Measurements from ENCODE around the gene DNHD1.

Gene DNHD1

GRCh38 chr11:6538456-6538855 lies 41.4 kb downstream of the DNHD1 start:
- DNase-seq (ENCODE audit: low spot score) = no peak

- no peak for DNase-seq (ENCODE audit: low spot score)
These were observed 41.9 kb downstream of the DNHD1 start for GRCh38 chr11:6538945-6539344.

GRCh38 chr11:6539748-6540268 lies 42.7 kb downstream of the DNHD1 start:
- DNase-seq (ENCODE audit: low spot score) = no peak

GRCh38 chr11:6541356-6541755 lies 44.3 kb downstream of the DNHD1 start:
- no peak for DNase-seq (ENCODE audit: low spot score)

GRCh38 chr11:6542727-6543126 lies 45.6 kb downstream of the DNHD1 start:
- no peak for DNase-seq (ENCODE audit: low spot score)

- no peak for DNase-seq (ENCODE audit: low spot score)
These were observed 48.1 kb downstream of the DNHD1 start for GRCh38 chr11:6544921-6545850.

- no peak for DNase-seq (ENCODE audit: low spot score)
These were observed 49.0 kb downstream of the DNHD1 start for GRCh38 chr11:6545917-6546605.

- DNase-seq (ENCODE audit: low spot score) = no peak
These were observed 49.7 kb downstream of the DNHD1 start for GRCh38 chr11:6546735-6547134.

GRCh38 chr11:6547177-6547576 lies 50.1 kb downstream of the DNHD1 start:
- no peak for DNase-seq (ENCODE audit: low spot score)

GRCh38 chr11:6548121-6548520 lies 51.0 kb downstream of the DNHD1 start:
- no peak for DNase-seq (ENCODE audit: low spot score)

GRCh38 chr11:6548641-6549040 lies 51.6 kb downstream of the DNHD1 start:
- no peak for DNase-seq (ENCODE audit: low spot score)

- DNase-seq (ENCODE audit: low spot score) = no peak
These were observed 56.6 kb downstream of the DNHD1 start for GRCh38 chr11:6553634-6554033.

GRCh38 chr11:6554828-6555706 lies 58.0 kb downstream of the DNHD1 start:
- DNase-seq (ENCODE audit: low spot score) = no peak

- no peak for DNase-seq (ENCODE audit: low spot score)
These were observed 59.3 kb downstream of the DNHD1 start for GRCh38 chr11:6556139-6556949.

- DNase-seq (ENCODE audit: low spot score) = no peak
These were observed 60.0 kb downstream of the DNHD1 start for GRCh38 chr11:6557063-6557462.

GRCh38 chr11:6557761-6558674 lies 60.9 kb downstream of the DNHD1 start:
- DNase-seq (ENCODE audit: low spot score) = no peak

- no peak for DNase-seq (ENCODE audit: low spot score)
These were observed 62.3 kb downstream of the DNHD1 start for GRCh38 chr11:6559369-6559768.

- DNase-seq (ENCODE audit: low spot score) = no peak
These were observed 64.2 kb downstream of the DNHD1 start for GRCh38 chr11:6561288-6561687.

GRCh38 chr11:6563121-6563619 lies 66.1 kb downstream of the DNHD1 start:
- DNase-seq (ENCODE audit: low spot score) = no peak

- DNase-seq (ENCODE audit: low spot score) = no peak
These were observed 66.6 kb downstream of the DNHD1 start for GRCh38 chr11:6563667-6564066.

Data from HuH-7.5 (cell line).